Measurements from ENCODE around the gene WDR73.

The WDR73 gene

GRCh38 chr15:84668221-84668982, 14.3 kb upstream of the WDR73 start:
- DNase-seq (ENCODE audit: low read depth): no peak
- no peak for TF ChIP-seq CTCF (IDR thresholded peaks at IDR 0.05; ENCODE audit: low read length, missing control alignments)

GRCh38 chr15:84666373-84666772, 12.3 kb upstream of the WDR73 start:
- peak; percentile 50 for DNase-seq (ENCODE audit: low read depth)
- no peak overlapping the region for H3K4me3 ChIP-seq (replicated peaks; ENCODE audit: low read depth, low read length)
- no peak for TF ChIP-seq CTCF (IDR thresholded peaks at IDR 0.05; ENCODE audit: low read length, missing control alignments)

More at GRCh38 chr15:84668221-84668982, 14.3 kb upstream of the WDR73 start:
- H3K4me3 ChIP-seq (replicated peaks; ENCODE audit: low read depth, low read length): no peak overlapping the region

- no peak for TF ChIP-seq CTCF (IDR thresholded peaks at IDR 0.05; ENCODE audit: low read length, missing control alignments)
These were observed 6.9 kb upstream of the WDR73 start for GRCh38 chr15:84661001-84661400.

GRCh38 chr15:84659904-84660781, 6.1 kb upstream of the WDR73 start:
- H3K4me3 ChIP-seq (replicated peaks; ENCODE audit: low read depth, low read length): no peak overlapping the region
- TF ChIP-seq CTCF (IDR thresholded peaks at IDR 0.05; ENCODE audit: low read length, missing control alignments): no peak
- DNase-seq (ENCODE audit: low read depth): no peak

More at GRCh38 chr15:84661001-84661400, 6.9 kb upstream of the WDR73 start:
- no peak overlapping the region for H3K4me3 ChIP-seq (replicated peaks; ENCODE audit: low read depth, low read length)
- DNase-seq (ENCODE audit: low read depth): no peak

GRCh38 chr15:84658788-84659411, 4.8 kb upstream of the WDR73 start:
- H3K4me3 ChIP-seq (replicated peaks; ENCODE audit: low read depth, low read length): peak overlapping the region; percentile 52
- no peak for TF ChIP-seq CTCF (IDR thresholded peaks at IDR 0.05; ENCODE audit: low read length, missing control alignments)
- no peak for DNase-seq (ENCODE audit: low read depth)

GRCh38 chr15:84658080-84658787, 4.2 kb upstream of the WDR73 start, which contains the start of gene NMB:
NMB (minus strand) TSS chr15:84658199; CDS start chr15:84658152, 47 bp downstream.
- TF ChIP-seq CTCF (IDR thresholded peaks at IDR 0.05; ENCODE audit: low read length, missing control alignments): peak; percentile 8
- DNase-seq (ENCODE audit: low read depth): peak; percentile 54
- peak within 1 kb of the TSS; percentile 52 for H3K4me3 ChIP-seq (replicated peaks; ENCODE audit: low read depth, low read length)

Data from fibroblast of pulmonary artery (primary cell).